HepG2 (cell line): Measurements from ENCODE around the gene FBXL7. TPM values are rescaled to one million over a fixed set of nuclear protein-coding genes. Genes with fewer than 3 reads are reported as not detected.

ENCODE experiments used
- ATAC-seq: fragments of 200-7000 bp; cut with Tn5 transposase; 3 replicates; pipeline ENCODE4 v1.9.1; 2020; ENCODE audit warnings: mild to moderate bottlenecking, moderate library complexity
- BruUV-seq: library from RNA; stranded (reverse); fragments of 400-500 nt; replicated peaks from 2 replicates; lab custom pipeline; 2021; lab: Mats Ljungman, UMichigan
- CTCF ChIA-PET: fragments of 300-600 bp; formaldehyde crosslinking; extraction: SDS; loops from one replicate; lab custom pipeline; 2021; ENCODE audit warnings: low total read pairs, inconsistent platforms, low intra/inter-chr PET ratio; lab: Yijun Ruan, JAX
- POLR2A ChIA-PET: fragments of 350-600 bp; sonication (Branson Sonifier 250); formaldehyde crosslinking; loops from one replicate; lab custom pipeline; 2020; ENCODE audit warnings: antibody characterized with exemption, inconsistent platforms; lab: Yijun Ruan, JAX
- DNase-seq: peaks from one replicate; pipeline ENCODE4 v3.0.0-alpha.2; 2015; ENCODE audit warnings: low spot score
- FAIRE-seq: peaks from 3 replicates; lab custom pipeline; 2011; peaks lifted over from hg19 to GRCh38; lab: Jason Lieb, UNC
- H2AFZ ChIP-seq: one replicate; pipeline ENCODE4 v1.6.1; 2011; ENCODE audit warnings: low read length, inconsistent platforms
- H3K27ac ChIP-seq: fragments of 300-600 bp; 3 replicates; pipeline ENCODE4 v1.8.0; 2011; ENCODE audit warnings: mixed run types, mild to moderate bottlenecking, mixed read lengths, low read length, inconsistent platforms; ENCODE audit not compliant: insufficient read depth; ENCODE audit errors: extremely low read length
- H3K27me3 ChIP-seq, 2 experiments: fragments of 200-600 bp in 1 of 2; 2 replicates in 1 of 2; 3 replicates in 1 of 2; pipeline versions ENCODE4 v1.6.0 to v1.8.0; 2011; ENCODE audit warnings: low read length in 2 of 2, mild to moderate bottlenecking in 2 of 2, moderate library complexity in 2 of 2, inconsistent platforms in 1 of 2; ENCODE audit not compliant: insufficient read depth in 2 of 2, control insufficient read depth in 1 of 2
- H3K36me3 ChIP-seq, 2 experiments: fragments of 200-600 bp in 1 of 2; replicated peaks in 1 of 2; 2 replicates in 1 of 2; 3 replicates in 1 of 2; pipeline versions ENCODE4 v1.5.1 to v1.8.0; 2011; ENCODE audit warnings: low read length in 2 of 2, inconsistent platforms in 1 of 2; ENCODE audit not compliant: insufficient read depth in 2 of 2, control insufficient read depth in 1 of 2
- H3K4me1 ChIP-seq: 2 replicates; pipeline ENCODE4 v1.5.1; 2012; ENCODE audit warnings: low read length, inconsistent platforms; ENCODE audit not compliant: insufficient read depth
- H3K4me2 ChIP-seq: 2 replicates; pipeline ENCODE4 v1.6.0; 2011; ENCODE audit warnings: low read depth, low read length, inconsistent platforms
- H3K4me3 ChIP-seq, 3 experiments: fragments of 200-600 bp in 1 of 3; sonication (generic), shearing (Covaris generic) in 1 of 3; replicated peaks in 1 of 3; 2 replicates each; pipeline ENCODE4 v1.5.1; 2011 to 2016; ENCODE audit warnings: low read length in 3 of 3, inconsistent platforms in 2 of 3, low read depth in 2 of 3, mild to moderate bottlenecking in 2 of 3, control low read depth in 1 of 3, mixed read lengths in 1 of 3; ENCODE audit not compliant: insufficient read depth in 1 of 3
- H3K79me2 ChIP-seq: one replicate; pipeline ENCODE4 v1.6.1; 2011; ENCODE audit warnings: low read length, inconsistent platforms; ENCODE audit not compliant: insufficient read depth
- H3K9ac ChIP-seq: 2 replicates; pipeline ENCODE4 v1.6.0; 2011; ENCODE audit warnings: mild to moderate bottlenecking, low read depth, low read length, inconsistent platforms; ENCODE audit not compliant: insufficient read depth
- H3K9me3 ChIP-seq: 2 replicates; pipeline ENCODE4 v1.5.1; 2012; ENCODE audit warnings: mild to moderate bottlenecking, low read length
- H4K20me1 ChIP-seq: 2 replicates; pipeline ENCODE4 v1.6.0; 2011; ENCODE audit warnings: inconsistent platforms, mild to moderate bottlenecking, low read length, moderate library complexity; ENCODE audit not compliant: insufficient read depth
- E2F1 ChIP-seq: sonication (generic); formaldehyde crosslinking; IDR thresholded peaks from 2 replicates; pipeline ENCODE4 v1.5.0; 2020; ENCODE audit warnings: missing genetic modification reagents
- EZH2 ChIP-seq: conservative IDR thresholded peaks from 2 replicates; pipeline ENCODE4 v1.6.1; 2012; ENCODE audit warnings: mild to moderate bottlenecking, low read depth, low read length, moderate library complexity
- FOXP4 ChIP-seq: sonication (generic); formaldehyde crosslinking; IDR thresholded peaks from 2 replicates; pipeline ENCODE4 v1.4.0; 2020; ENCODE audit warnings: missing genetic modification reagents
- HNF4G ChIP-seq, 2 experiments: sonication (generic) in 1 of 2; formaldehyde crosslinking in 1 of 2; IDR thresholded peaks; 2 replicates each; pipeline versions ENCODE4 v1.4.0 to v1.6.1; 2011 to 2020; ENCODE audit warnings: borderline replicate concordance in 2 of 2, low read depth in 2 of 2, mild to moderate bottlenecking in 2 of 2, low read length in 1 of 2, missing genetic modification reagents in 1 of 2, moderate library complexity in 1 of 2
- ISX ChIP-seq: sonication (generic); formaldehyde crosslinking; conservative IDR thresholded peaks from 2 replicates; pipeline ENCODE4 v1.5.0; 2020; ENCODE audit warnings: missing genetic modification reagents
- LRRFIP1 ChIP-seq: sonication (generic); formaldehyde crosslinking; conservative IDR thresholded peaks from 2 replicates; pipeline ENCODE4 v1.4.0; 2020; ENCODE audit warnings: missing genetic modification reagents
- MAFG ChIP-seq: sonication (generic); formaldehyde crosslinking; IDR thresholded peaks from 2 replicates; pipeline ENCODE4 v1.5.1; 2020; ENCODE audit warnings: mild to moderate bottlenecking, missing genetic modification reagents
- MTA1 ChIP-seq: sonication (generic); formaldehyde crosslinking; IDR thresholded peaks from 2 replicates; pipeline ENCODE4 v1.4.0; 2020; ENCODE audit warnings: missing genetic modification reagents, mild to moderate bottlenecking, borderline replicate concordance
- NR2F1 ChIP-seq, 2 experiments: fragments of 450-650 bp in 1 of 2; formaldehyde crosslinking in 1 of 2; IDR thresholded peaks; 2 replicates each; pipeline versions ENCODE4 v1.5.0 to v1.6.1; 2016 to 2020; ENCODE audit warnings: mild to moderate bottlenecking in 1 of 2, missing compliant biosample characterization in 1 of 2, missing genetic modification reagents in 1 of 2, moderate library complexity in 1 of 2
- RBM39 ChIP-seq: fragments of 200-400 bp; formaldehyde crosslinking; IDR thresholded peaks from one replicate; pipeline ENCODE4 v1.6.1; 2018; ENCODE audit warnings: antibody characterized with exemption, mild to moderate bottlenecking, low read depth, low read length; ENCODE audit not compliant: poor library complexity, severe bottlenecking
- SALL1 ChIP-seq: sonication (generic); formaldehyde crosslinking; IDR thresholded peaks from 2 replicates; pipeline ENCODE4 v1.8.0; 2022; ENCODE audit warnings: mild to moderate bottlenecking, missing genetic modification reagents
- SALL2 ChIP-seq: sonication (generic); formaldehyde crosslinking; IDR thresholded peaks from 2 replicates; pipeline ENCODE4 v1.8.1; 2023; ENCODE audit warnings: mild to moderate bottlenecking, missing genetic modification reagents, inconsistent platforms
- SPEN ChIP-seq: sonication (generic); formaldehyde crosslinking; IDR thresholded peaks from 2 replicates; pipeline ENCODE4 v1.5.1; 2020; ENCODE audit warnings: low read depth, mild to moderate bottlenecking, missing genetic modification reagents
- ZBTB20 ChIP-seq: sonication (generic); formaldehyde crosslinking; IDR thresholded peaks from 2 replicates; pipeline ENCODE4 v1.8.1; 2023; ENCODE audit warnings: missing genetic modification reagents, low read depth, mild to moderate bottlenecking, borderline replicate concordance
- ZBTB3 ChIP-seq: sonication (generic); formaldehyde crosslinking; IDR thresholded peaks from 2 replicates; pipeline ENCODE4 v1.4.0; 2020; ENCODE audit warnings: low read depth, mild to moderate bottlenecking, moderate library complexity, missing genetic modification reagents, borderline replicate concordance
- ZMYM3 ChIP-seq: sonication (generic); formaldehyde crosslinking; IDR thresholded peaks from 2 replicates; pipeline ENCODE4 v1.5.1; 2020; ENCODE audit warnings: mild to moderate bottlenecking, missing genetic modification reagents
- ZNF367 ChIP-seq: sonication (generic); formaldehyde crosslinking; IDR thresholded peaks from 2 replicates; pipeline ENCODE4 v1.4.0; 2020; ENCODE audit warnings: missing genetic modification reagents, borderline replicate concordance
- ZNF414 ChIP-seq: sonication (generic); formaldehyde crosslinking; IDR thresholded peaks from 2 replicates; pipeline ENCODE4 v1.5.0; 2020; ENCODE audit warnings: missing genetic modification reagents
- ZNF607 ChIP-seq: sonication (generic); formaldehyde crosslinking; IDR thresholded peaks from 2 replicates; pipeline ENCODE4 v1.5.1; 2020; ENCODE audit warnings: missing genetic modification reagents, mild to moderate bottlenecking, borderline replicate concordance
- WGBS: methylation state at CpG from one replicate; pipeline ENCODE4 v1.1.6; 2017; ENCODE audit warnings: low lambda C conversion rate; 5-methylcytosine and 5-hydroxymethylcytosine counted together
- in situ Hi-C: cut with HindIII; loops from 2 replicates; pipeline ENCODE4 v1.10.0; 2017; ENCODE audit warnings: low pct_unique_long_range_greater_than_20kb; ENCODE audit not compliant: extremely low pct_ligation_motif_present
- intact Hi-C: fragments of 100-400 bp; cut with micrococcal nuclease; formaldehyde crosslinking; loops from one replicate; pipeline ENCODE4 v1.10.0; 2022; ENCODE audit not compliant: unreplicated experiment
- polyA plus RNA-seq, 8 experiments: library from polyadenylated mRNA; depleted of rRNA in 3 of 8; stranded (reverse) in 7 of 8; unstranded in 1 of 8; fragments of >200 nt; fragmentation: Illumina TruSeq in 4 of 8; extraction: Trizol in 4 of 8; gene quantifications; 2 replicates each; pipeline versions ENCODE4 v1.2.1 to v1.2.3, GENCODE V29; 2011 to 2016; ENCODE audit warnings: low read depth in 4 of 8, missing spikeins in 1 of 8, mixed read lengths in 1 of 8; ENCODE audit not compliant: insufficient read depth in 1 of 8
- total RNA-seq, 5 experiments: library from RNA; depleted of rRNA; stranded (reverse); fragments of >200 nt; fragmentation: Illumina TruSeq; extraction: Trizol; gene quantifications; 2 replicates each; pipeline ENCODE4 v1.2.3, GENCODE V29; 2016; ENCODE audit warnings: low read depth in 1 of 5

Gene FBXL7
- total and polyA plus RNA-seq, 2 of the 13 experiments (the other 11 are each of a cell fraction or from before 2014, with no cell fraction given): 0.07 TPM; not detected in 1

- Histone ChIP-seq H3K9ac (no peak overlapping the region), H3K4me3 (no peak overlapping the region), H3K4me1 (no peaks in the 10 kb centered on the region), H3K79me2 (no peaks in the 10 kb centered on the region), H3K27ac (no peak overlapping the region), H3K27me3 (no peaks in the 10 kb centered on the region), H2AFZ (no peak overlapping the region), H3K9me3 (no peaks in the 10 kb centered on the region), H4K20me1 (no peaks in the 10 kb centered on the region), H3K4me2 (no peak overlapping the region), H3K36me3 (no peaks in the 10 kb centered on the region)
- DNase-seq (no peak), ATAC-seq (no peak), FAIRE-seq (no peak)
- in situ Hi-C loops: no loop called here
- ChIA-PET POLR2A (no interaction called here), CTCF (no interaction called here)
- intact Hi-C loops: no loop called here
- no TSS peak for BruUV-seq
- WGBS: 21% methylated on average over 3 of the region's 3 CpGs
- no peak for TF ChIP-seq EZH2
- no peak for TF ChIP-seq ZBTB3 (CRISPR knock-in tag)
- no peak for TF ChIP-seq E2F1
- TF ChIP-seq ZMYM3 (CRISPR knock-in tag): no peak
- TF ChIP-seq ZNF607 (CRISPR knock-in tag): no peak
- TF ChIP-seq ZNF414 (CRISPR knock-in tag): no peak
- TF ChIP-seq SALL2: no peak
- no peak for TF ChIP-seq NR2F1 (CRISPR knock-in tag; IDR thresholded peaks at IDR 0.05)
- TF ChIP-seq HNF4G (IDR thresholded peaks at IDR 0.05; ENCODE audit: borderline replicate concordance, low read depth, low read length): no peak
- TF ChIP-seq HNF4G (CRISPR knock-in tag; IDR thresholded peaks at IDR 0.05; ENCODE audit: borderline replicate concordance, low read depth): no peak
- no peak for TF ChIP-seq SPEN (CRISPR knock-in tag)
- no peak for TF ChIP-seq ZBTB20 (CRISPR knock-in tag)
- TF ChIP-seq LRRFIP1: no peak
- TF ChIP-seq FOXP4 (CRISPR knock-in tag): no peak
- no peak for TF ChIP-seq MAFG (CRISPR knock-in tag)
- TF ChIP-seq MTA1 (CRISPR knock-in tag): no peak
- no peak for TF ChIP-seq ZNF367 (CRISPR knock-in tag)
- no peak for TF ChIP-seq SALL1 (CRISPR knock-in tag)
- TF ChIP-seq RBM39: no peak
- TF ChIP-seq ISX (CRISPR knock-in tag): no peak
These were observed 6.9 kb downstream of the FBXL7 start for GRCh38 chr5:15506897-15507296.
